ENCODE measurements around the gene ZBTB11. TPM values are rescaled to one million over a fixed set of nuclear protein-coding genes. Genes with fewer than 3 reads are reported as not detected.

Gene ZBTB11
- total and polyA plus RNA-seq, 9 of the 15 experiments (the other 6 are each of a cell fraction or from before 2014, with no cell fraction given), result 6.2 to 31.9 (median 21.4) TPM

DNA sequence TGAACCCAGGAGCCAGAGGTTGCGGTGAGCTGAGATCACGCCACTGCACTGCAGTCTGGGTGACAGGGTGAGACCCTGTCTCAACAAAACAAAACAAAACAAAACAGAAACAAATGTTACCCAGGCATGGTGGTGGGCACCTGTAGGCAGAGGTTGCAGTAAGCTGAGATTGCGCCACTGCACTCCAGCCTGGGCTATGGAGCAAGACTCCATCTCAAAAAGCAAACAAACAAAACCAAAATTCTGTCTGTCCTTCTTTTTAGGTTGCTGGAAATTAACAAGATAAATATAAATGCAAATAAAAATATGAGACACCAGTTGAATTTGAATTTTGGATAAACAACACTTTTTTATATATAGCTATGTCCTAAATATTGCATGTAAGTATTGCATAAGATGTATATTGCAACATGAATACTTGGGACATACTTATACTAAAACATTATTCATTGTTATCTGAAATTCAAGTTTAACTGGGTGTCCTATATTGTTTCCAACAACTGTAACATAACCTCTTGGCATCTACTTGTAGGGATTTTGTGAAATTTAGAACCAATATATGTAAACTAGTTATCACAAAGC, 42.8 kb upstream of the ZBTB11 start:
- DNase-seq (ENCODE audit: extremely low read depth in 1 of 4, low spot score in 3 of 4) (no peak), ATAC-seq (no peak), FAIRE-seq (no peak)
- Histone ChIP-seq H3K9ac (ENCODE audit: insufficient read depth in 1 of 2, low read depth in 2 of 2, low read length in 2 of 2) (no peak overlapping the region), H3K36me3 (ENCODE audit: control insufficient read depth, insufficient read depth, low read length) (no peaks in the 10 kb centered on the region), H3K9me3 (replicated peaks; ENCODE audit: control insufficient read depth, insufficient read depth, low read depth, low read length) (no peaks in the 10 kb centered on the region), H3K4me3 (no peak overlapping the region), H4K20me1 (replicated peaks; ENCODE audit: control insufficient read depth, insufficient read depth, low read length) (no peaks in the 10 kb centered on the region), H3K27ac (ENCODE audit: extremely low read depth, low read depth, low read length) (no peak overlapping the region), H3K4me2 (ENCODE audit: insufficient read depth, low read length) (no peak overlapping the region), H3K4me1 (replicated peaks in 1 of 2; ENCODE audit: control insufficient read depth in 2 of 2, insufficient read depth in 2 of 2, low read length in 2 of 2) (peaks cover 0 to 8% of the 10 kb centered on the region in 2 experiments; a peak in 1 of 5 replicates), H3K27me3 (ENCODE audit: control insufficient read depth in 2 of 2, insufficient read depth in 2 of 2, low read length in 2 of 2) (no peaks in the 10 kb centered on the region), H3K79me2 (ENCODE audit: control insufficient read depth, insufficient read depth, low read length) (no peaks in the 10 kb centered on the region), H3K9me1 (ENCODE audit: control insufficient read depth, insufficient read depth, low read length) (no peaks in the 10 kb centered on the region), H2AFZ (ENCODE audit: low read depth, low read length) (no peak overlapping the region)
- POLR2A ChIA-PET, result interaction anchor here (1.0 kb wide), 1 partner anchor 11 kb away, joined by 3 read pairs; no protein-coding TSS in a partner anchor
- in situ Hi-C loops (cut with MboI), result no loop called here
- TF ChIP-seq, protein P1, sequence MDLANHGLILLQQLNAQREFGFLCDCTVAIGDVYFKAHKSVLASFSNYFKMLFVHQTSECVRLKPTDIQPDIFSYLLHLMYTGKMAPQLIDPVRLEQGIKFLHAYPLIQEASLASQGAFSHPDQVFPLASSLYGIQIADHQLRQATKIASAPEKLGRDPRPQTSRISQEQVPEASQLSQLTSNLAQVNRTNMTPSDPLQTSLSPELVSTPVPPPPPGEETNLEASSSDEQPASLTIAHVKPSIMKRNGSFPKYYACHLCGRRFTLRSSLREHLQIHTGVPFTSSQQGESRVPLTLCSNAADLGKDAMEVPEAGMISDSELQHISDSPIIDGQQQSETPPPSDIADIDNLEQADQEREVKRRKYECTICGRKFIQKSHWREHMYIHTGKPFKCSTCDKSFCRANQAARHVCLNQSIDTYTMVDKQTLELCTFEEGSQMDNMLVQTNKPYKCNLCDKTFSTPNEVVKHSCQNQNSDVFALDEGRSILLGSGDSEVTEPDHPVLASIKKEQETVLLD (IDR thresholded peaks at IDR 0.05), result no peak
- TF ChIP-seq CEBPG (CRISPR knock-in tag; IDR thresholded peaks at IDR 0.05), result no peak
- TF ChIP-seq CEBPG (tag; conservative IDR thresholded peaks at IDR 0.05 in 1 of 2, IDR thresholded peaks at IDR 0.05 in 1 of 2), result peak; percentile 43 to 62; a peak in 3 of 4 replicates
- peak; percentile 73 for TF ChIP-seq CEBPB (tag; IDR thresholded peaks at IDR 0.05)
- WGBS (ENCODE audit: insufficient coverage, low coverage, missing lambda C conversion rate), result 95% methylated on average over 3 of the region's 3 CpGs
- CTCF ChIA-PET (ENCODE audit: low intra/inter-chr PET ratio), result no interaction called here
- no TSS peak for BruUV-seq (replicated peaks)
- intact Hi-C loops (cut with micrococcal nuclease), result no loop called here

Data from K562 (cell line).